Measurements from ENCODE around the gene QRICH1. TPM values are rescaled to one million over a fixed set of nuclear protein-coding genes. Genes with fewer than 3 reads are reported as not detected.

The QRICH1 gene
- total and polyA plus RNA-seq, 2 of the 13 experiments (the other 11 are each of a cell fraction or from before 2014, with no cell fraction given): 52.6 to 102 TPM

- TF ChIP-seq ZNF740 (CRISPR knock-in tag; IDR thresholded peaks at IDR 0.05) (no peak), BCL6 (CRISPR knock-in tag; IDR thresholded peaks at IDR 0.05) (peak; percentile 14), SIN3A (IDR thresholded peaks at IDR 0.05; ENCODE audit: borderline replicate concordance, low read depth, low read length) (no peak), HNF4G (IDR thresholded peaks at IDR 0.05; ENCODE audit: borderline replicate concordance, low read depth, low read length) (peak; percentile 83), HNF4G (CRISPR knock-in tag; IDR thresholded peaks at IDR 0.05; ENCODE audit: borderline replicate concordance, low read depth) (no peak), SKIL (CRISPR knock-in tag; IDR thresholded peaks at IDR 0.05; ENCODE audit: borderline replicate concordance) (peak; percentile 13; the same call in 1 of the 2 replicates), NR2F6 (IDR thresholded peaks at IDR 0.05) (peak; percentile 97), NR2F6 (CRISPR knock-in tag; IDR thresholded peaks at IDR 0.05) (peak; percentile 93), MED1 (CRISPR knock-in tag; IDR thresholded peaks at IDR 0.05) (peak; percentile 32; the same call in 1 of the 2 replicates), NFKB2 (CRISPR knock-in tag; IDR thresholded peaks at IDR 0.05; ENCODE audit: borderline replicate concordance) (peak; percentile 44; the same call in 1 of the 2 replicates), ZNF333 (CRISPR knock-in tag; IDR thresholded peaks at IDR 0.05; ENCODE audit: borderline replicate concordance) (no peak), KLF6 (CRISPR knock-in tag; IDR thresholded peaks at IDR 0.05) (no peak), ARID4A (CRISPR knock-in tag; IDR thresholded peaks at IDR 0.05; ENCODE audit: borderline replicate concordance) (peak; percentile 39; the same call in 1 of the 2 replicates), ZFP37 (CRISPR knock-in tag; IDR thresholded peaks at IDR 0.05; ENCODE audit: borderline replicate concordance) (no peak), ZMYM2 (CRISPR knock-in tag; IDR thresholded peaks at IDR 0.05) (peak; percentile 47; the same call in 1 of the 2 replicates), ZNF703 (CRISPR knock-in tag; IDR thresholded peaks at IDR 0.05; ENCODE audit: borderline replicate concordance) (0 out of 2 replicates have a peak, but pooled peaks have one; percentile 15), ZKSCAN1 (IDR thresholded peaks at IDR 0.05; ENCODE audit: low read length) (peak; percentile 86), ARID3A (IDR thresholded peaks at IDR 0.05; ENCODE audit: low read depth, low read length) (0 out of 2 replicates have a peak, but pooled peaks have one; percentile 21), ZNF580 (CRISPR knock-in tag; IDR thresholded peaks at IDR 0.05; ENCODE audit: borderline replicate concordance, low read depth) (0 out of 2 replicates have a peak, but pooled peaks have one; percentile 2), ARID2 (CRISPR knock-in tag; IDR thresholded peaks at IDR 0.05; ENCODE audit: borderline replicate concordance) (0 out of 2 replicates have a peak, but pooled peaks have one; percentile 23), RXRA (CRISPR knock-in tag; IDR thresholded peaks at IDR 0.05) (peak; percentile 91)
Measured at GRCh38 chr3:49134471-49135265, 40.8 kb upstream of the QRICH1 start (continued).

All from HepG2 (cell line).